Osteocyte (in vitro differentiated cells): Measurements from ENCODE around the gene OXSR1. TPM values are rescaled to one million over a fixed set of nuclear protein-coding genes. Genes with fewer than 3 reads are reported as not detected.

ENCODE experiments used
- DNase-seq: peaks from one replicate; pipeline ENCODE4 v3.0.0; 2021; ENCODE audit warnings: mixed read lengths; ENCODE audit not compliant: unreplicated experiment; ENCODE audit errors: extremely low spot score
- H3K27ac Mint-ChIP-seq: one replicate; pipeline ENCODE4 v1.8.0; 2021; ENCODE audit warnings: mild to moderate bottlenecking, mixed read lengths; ENCODE audit not compliant: unreplicated experiment
- H3K27me3 Mint-ChIP-seq: one replicate; pipeline ENCODE4 v1.8.0; 2021; ENCODE audit warnings: mixed read lengths; ENCODE audit not compliant: unreplicated experiment
- H3K36me3 Mint-ChIP-seq: one replicate; pipeline ENCODE4 v1.8.0; 2021; ENCODE audit warnings: mixed read lengths; ENCODE audit not compliant: unreplicated experiment
- H3K4me1 Mint-ChIP-seq: one replicate; pipeline ENCODE4 v1.8.0; 2021; ENCODE audit warnings: mixed read lengths; ENCODE audit not compliant: unreplicated experiment
- H3K4me3 Mint-ChIP-seq: one replicate; pipeline ENCODE4 v1.8.0; 2021; ENCODE audit warnings: mild to moderate bottlenecking, moderate library complexity, mixed read lengths; ENCODE audit not compliant: unreplicated experiment
- H3K9me3 Mint-ChIP-seq: one replicate; pipeline ENCODE4 v1.8.0; 2021; ENCODE audit warnings: mixed read lengths; ENCODE audit not compliant: unreplicated experiment
- CTCF ChIP-seq: fragments of 200-600 bp; sonication (generic); IDR thresholded peaks from 2 replicates; pipeline ENCODE4 v1.5.0; 2021; ENCODE audit warnings: antibody characterized with exemption, mild to moderate bottlenecking, moderate library complexity
- total RNA-seq: library from RNA; stranded (reverse); gene quantifications from 2 replicates; pipeline ENCODE4 v1.2.1, GENCODE V29; 2021

OXSR1 gene
- total RNA-seq, 1 donor from 2014 or later: 57.8 TPM

GRCh38 chr3:38251197-38251596 lies 85.9 kb downstream of the OXSR1 start:
- no peak for DNase-seq
- peaks cover 34% of the 10 kb centered on the region for H3K4me1 Mint-ChIP-seq
- TF ChIP-seq CTCF: no peak

GRCh38 chr3:38253704-38254103 lies 88.4 kb downstream of the OXSR1 start:
- Mint-ChIP-seq H3K4me3 (no peak overlapping the region), H3K36me3 (peaks cover 60% of the 10 kb centered on the region), H3K9me3 (no peaks in the 10 kb centered on the region), H3K27me3 (no peaks in the 10 kb centered on the region), H3K27ac (peak overlapping the region; percentile 86), H3K4me1 (peaks cover 18% of the 10 kb centered on the region)
- no peak for TF ChIP-seq CTCF
- no peak for DNase-seq

More at GRCh38 chr3:38251197-38251596, 85.9 kb downstream of the OXSR1 start:
- peaks cover 74% of the 10 kb centered on the region for H3K36me3 Mint-ChIP-seq
- no peak overlapping the region for H3K27ac Mint-ChIP-seq
- no peaks in the 10 kb centered on the region for H3K27me3 Mint-ChIP-seq
- no peak overlapping the region for H3K4me3 Mint-ChIP-seq
- H3K9me3 Mint-ChIP-seq: no peaks in the 10 kb centered on the region

GRCh38 chr3:38254872-38255271 lies 89.5 kb downstream of the OXSR1 start:
- Mint-ChIP-seq H3K4me3 (no peak overlapping the region), H3K27me3 (no peaks in the 10 kb centered on the region), H3K9me3 (no peaks in the 10 kb centered on the region), H3K27ac (no peak overlapping the region), H3K4me1 (peaks cover 21% of the 10 kb centered on the region), H3K36me3 (peaks cover 52% of the 10 kb centered on the region)
- no peak for DNase-seq
- no peak for TF ChIP-seq CTCF

- H3K9me3 Mint-ChIP-seq: no peaks in the 10 kb centered on the region
- peaks cover 49% of the 10 kb centered on the region for H3K36me3 Mint-ChIP-seq
- H3K27me3 Mint-ChIP-seq: no peaks in the 10 kb centered on the region
- H3K4me1 Mint-ChIP-seq: peaks cover 21% of the 10 kb centered on the region
- no peak for TF ChIP-seq CTCF
- no peak for DNase-seq
- no peak overlapping the region for H3K27ac Mint-ChIP-seq
- no peak overlapping the region for H3K4me3 Mint-ChIP-seq
Observed at GRCh38 chr3:38255627-38256026, 90.3 kb downstream of the OXSR1 start.

- Mint-ChIP-seq H3K4me3 (no peak overlapping the region), H3K4me1 (peaks cover 20% of the 10 kb centered on the region), H3K36me3 (peaks cover 39% of the 10 kb centered on the region), H3K9me3 (no peaks in the 10 kb centered on the region), H3K27me3 (no peaks in the 10 kb centered on the region), H3K27ac (no peak overlapping the region)
- DNase-seq: no peak
- TF ChIP-seq CTCF: no peak
Observed at GRCh38 chr3:38257583-38257982, 92.2 kb downstream of the OXSR1 start.
